ENCODE measurements around the gene MAGI1.

The MAGI1 gene

DNA sequence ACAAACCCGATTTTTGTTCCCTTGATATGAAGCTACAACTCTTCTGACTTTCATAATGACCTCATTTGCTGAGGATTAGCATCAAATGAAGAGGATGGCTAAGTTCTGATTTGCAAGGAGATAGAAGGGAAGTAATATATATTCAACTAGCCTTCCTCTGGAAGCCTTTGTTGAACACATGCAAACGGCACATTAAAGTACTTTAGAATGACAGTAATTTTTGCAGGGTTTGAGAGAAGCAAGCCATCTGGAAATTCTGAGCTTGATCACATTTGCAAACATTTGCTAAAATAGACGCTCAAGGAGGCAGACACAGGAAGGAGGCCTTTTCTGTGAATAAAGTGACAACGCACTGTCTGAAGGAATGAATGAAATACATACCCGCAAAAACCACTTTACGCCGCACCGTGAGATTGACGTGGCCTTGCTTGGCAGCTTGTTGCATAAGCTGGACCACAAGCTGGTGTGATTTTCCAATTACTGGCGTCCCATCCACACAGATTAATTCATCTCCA, 657.2 kb downstream of the MAGI1 start:
- no peak for DNase-seq

DNA sequence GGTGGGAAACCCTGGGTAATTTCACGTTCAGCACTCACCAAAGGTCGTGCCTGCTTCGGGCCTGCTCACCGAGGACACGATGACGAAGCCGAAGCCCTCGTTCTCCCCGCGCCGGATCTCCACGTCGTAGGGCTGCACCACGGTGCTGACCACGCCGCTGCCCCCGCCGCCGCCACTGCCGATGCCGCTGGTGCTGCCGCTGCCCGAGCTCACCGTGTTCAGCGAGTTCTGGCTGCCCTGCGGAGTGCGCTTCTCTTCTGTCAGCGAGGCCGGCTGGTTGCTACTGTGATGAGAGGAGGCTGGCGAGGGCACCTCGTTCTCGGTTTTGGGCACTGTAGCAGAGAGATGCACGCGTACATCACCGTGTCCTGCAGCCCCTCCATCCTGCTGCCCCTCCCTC, 659.5 kb downstream of the MAGI1 start:
- DNase-seq = no peak

DNA sequence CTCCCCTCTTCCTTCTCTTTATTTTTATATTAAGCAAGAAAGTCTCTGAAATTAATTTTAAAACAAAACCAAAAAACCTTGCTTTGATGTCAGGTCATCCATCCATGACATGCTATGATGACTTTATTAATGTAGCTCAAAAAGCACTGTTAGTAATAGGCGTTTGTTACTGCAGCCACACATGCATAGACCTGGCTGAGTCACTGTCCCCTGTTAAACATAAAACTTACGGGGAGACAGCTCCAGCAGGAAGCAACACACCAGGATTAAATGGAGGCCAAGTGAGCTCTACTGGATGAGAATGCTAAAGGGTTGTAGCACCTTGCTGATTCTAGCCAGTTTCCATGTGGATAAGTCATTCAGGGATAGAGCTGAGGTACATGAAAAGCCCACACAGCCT, 661.1 kb downstream of the MAGI1 start:
- DNase-seq = no peak

DNA sequence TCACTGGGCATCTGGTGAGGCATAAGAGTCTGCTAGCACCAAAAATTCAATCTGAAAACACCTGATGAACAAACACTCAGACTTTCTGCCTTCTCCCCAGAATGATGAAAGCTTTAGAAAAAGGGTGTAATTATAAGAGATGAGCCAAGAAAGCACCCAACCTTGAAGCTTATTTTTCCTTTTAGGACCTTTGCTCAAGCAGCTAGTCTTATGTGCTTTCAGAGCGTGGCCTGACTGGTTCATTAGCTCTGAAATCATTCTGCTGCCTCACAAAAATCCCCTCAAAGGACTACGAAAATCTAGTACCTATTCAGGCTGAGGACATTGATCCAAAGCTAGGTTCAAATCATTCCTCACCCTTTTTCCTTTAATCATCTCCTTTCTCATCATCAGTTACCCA, 662.3 kb downstream of the MAGI1 start:
- DNase-seq = no peak

DNA sequence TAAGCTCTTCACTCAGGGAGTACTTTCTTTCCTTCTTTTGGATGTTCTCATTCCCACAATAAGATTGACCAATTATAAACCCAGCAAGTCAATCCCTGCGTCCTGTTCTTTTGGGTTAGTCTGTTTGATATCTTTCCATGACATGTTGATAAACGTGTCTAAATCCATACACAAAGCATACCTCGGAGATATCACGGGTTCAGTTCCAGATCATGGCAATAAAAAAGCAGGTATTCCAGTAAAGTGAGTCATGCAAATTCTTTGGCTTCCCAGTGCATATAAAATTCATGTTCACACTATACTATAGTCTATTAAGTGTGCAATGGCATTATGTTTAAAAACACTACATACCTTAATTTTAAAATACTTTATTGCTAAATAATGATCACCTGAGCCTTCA, 667.7 kb downstream of the MAGI1 start:
- DNase-seq = no peak

DNA sequence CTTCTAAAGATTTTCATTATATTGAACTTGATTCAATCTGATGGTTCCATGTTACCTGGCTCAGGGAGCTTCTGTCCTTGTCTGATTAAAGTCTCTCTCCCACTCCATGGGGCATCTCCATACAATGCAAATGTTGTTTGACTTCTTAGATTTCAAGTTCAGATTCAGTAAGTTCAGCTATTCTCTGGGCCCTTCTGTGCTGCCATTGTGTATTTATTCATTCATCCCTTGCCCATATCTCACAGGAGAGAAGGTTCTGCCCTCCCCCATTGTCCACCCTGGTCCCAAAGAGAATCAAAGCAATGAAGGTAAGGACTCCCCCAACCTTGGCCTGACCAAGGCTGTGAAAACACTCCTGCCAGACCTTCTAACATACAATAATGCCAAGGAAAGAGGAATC, 669.9 kb downstream of the MAGI1 start:
- DNase-seq = no peak

DNA sequence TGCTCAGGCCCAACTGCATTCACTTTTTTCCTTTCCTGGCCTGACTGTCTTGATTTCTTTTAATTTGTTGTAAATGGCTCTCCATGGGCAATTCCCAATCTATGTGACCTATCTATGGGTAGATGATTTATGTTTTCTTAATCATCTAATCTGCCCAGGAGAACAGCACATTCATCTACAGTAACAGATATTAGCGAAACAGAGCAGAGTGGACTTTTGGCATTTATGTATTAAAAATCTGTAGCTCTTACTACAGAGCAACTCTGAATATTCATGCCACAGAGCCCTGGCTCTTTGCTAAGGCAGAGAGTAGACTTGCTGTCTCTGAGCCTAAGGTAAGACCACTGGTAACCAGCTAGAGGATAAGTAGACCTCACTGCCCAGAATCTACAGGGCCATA, 676.0 kb downstream of the MAGI1 start:
- no peak for DNase-seq

DNA sequence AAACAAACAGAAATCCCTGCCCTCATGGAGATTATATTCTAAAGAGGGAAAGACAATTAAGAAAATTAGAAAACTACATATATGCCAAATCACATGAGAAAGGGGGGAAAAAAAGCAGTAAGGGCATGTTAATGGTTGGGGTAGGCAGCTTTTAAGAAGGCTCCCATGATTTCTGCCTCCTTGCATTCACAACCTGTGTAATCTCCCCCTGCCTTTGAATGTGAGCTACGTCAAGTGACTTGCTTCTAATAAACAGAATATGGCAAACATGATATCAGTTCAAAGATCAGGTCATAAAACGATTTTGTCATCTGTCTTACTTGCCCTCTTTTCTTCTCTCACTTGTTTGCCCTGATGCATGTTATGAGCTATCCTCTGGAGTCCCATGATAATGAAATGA, 677.3 kb downstream of the MAGI1 start:
- no peak for DNase-seq

DNA sequence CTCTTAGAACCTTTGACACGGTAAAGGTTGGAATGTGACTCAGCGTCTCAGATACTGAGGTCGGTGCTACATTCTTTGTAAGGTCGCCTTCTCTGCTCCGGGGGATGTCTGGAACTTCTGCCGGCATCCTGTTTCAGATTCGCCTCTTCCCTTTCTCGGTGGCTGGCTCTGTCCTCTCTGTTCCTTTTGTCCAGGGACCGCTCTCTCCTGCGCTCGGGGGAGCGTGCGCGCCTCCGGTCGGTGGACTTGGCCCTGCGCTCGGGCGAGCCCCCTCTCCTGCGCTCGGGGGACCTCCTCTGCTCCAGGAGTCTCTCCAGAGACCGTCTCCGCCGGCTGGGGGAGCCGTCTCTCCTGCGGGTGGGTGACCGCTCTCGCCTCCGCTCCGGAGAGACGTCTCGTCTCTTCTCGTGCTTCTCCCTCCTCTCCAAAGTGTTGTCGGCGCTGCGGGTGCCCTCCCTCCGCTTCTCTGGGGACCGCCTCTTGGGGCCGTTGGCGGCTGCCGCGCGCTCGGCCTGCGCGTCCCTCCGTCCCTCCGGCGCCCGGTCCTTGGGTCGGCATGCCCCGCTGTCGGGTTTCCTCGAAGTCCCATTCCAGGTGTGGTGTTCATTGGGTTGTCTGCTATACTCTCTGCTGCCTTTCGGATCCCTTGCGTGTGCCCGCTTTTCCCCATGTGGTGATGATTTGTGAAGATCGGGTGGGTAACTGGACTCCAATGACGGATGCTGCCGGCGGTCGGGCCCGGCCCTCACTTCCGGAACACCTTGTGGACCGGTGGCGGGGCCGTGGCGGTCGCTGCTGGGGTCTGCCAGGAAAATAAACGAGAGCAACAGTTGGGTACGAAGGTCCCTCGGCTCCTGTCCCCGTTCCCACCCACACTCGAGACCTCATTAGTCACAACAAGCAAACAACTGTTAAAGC, 682.1 kb downstream of the MAGI1 start:
- DNase-seq = no peak

DNA sequence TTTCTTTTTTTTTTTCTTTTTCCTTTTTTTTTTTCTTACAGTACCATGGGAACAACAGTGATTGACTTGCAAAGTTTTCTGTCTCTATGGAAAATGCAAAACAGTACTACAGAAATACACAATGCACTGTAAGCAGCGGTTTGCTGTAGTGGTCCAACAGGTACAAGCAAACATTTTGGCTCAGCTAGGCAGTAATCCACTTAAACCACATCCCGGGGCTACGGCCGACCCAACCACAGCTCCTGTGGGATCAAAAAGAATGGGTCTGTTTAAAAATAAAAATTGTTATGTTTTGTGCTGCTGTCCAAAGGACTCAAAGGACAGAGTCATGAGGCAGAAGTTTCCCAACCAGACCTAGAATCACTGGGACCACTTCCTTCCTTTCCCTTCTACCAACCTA, 683.8 kb downstream of the MAGI1 start:
- DNase-seq = no peak

DNA sequence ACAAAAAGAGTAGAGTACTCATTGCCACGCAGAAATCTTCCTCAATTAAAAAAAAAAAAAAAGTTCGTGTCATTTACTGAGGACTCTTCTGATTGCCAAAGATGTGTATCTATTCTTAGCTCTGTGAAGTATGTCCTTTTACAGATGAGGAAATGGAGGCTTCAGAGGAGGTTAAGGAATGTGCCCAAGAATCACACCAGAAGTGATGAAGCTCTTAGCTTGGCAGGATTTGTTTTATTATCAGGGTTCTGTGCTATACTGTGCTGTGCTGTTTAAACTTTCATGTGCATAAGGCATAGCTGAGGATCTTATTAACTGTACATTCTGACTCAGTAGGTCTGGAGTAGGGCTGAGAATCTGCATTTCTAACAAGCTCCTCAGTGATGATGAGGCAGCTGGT, 685.8 kb downstream of the MAGI1 start:
- DNase-seq = no peak

DNA sequence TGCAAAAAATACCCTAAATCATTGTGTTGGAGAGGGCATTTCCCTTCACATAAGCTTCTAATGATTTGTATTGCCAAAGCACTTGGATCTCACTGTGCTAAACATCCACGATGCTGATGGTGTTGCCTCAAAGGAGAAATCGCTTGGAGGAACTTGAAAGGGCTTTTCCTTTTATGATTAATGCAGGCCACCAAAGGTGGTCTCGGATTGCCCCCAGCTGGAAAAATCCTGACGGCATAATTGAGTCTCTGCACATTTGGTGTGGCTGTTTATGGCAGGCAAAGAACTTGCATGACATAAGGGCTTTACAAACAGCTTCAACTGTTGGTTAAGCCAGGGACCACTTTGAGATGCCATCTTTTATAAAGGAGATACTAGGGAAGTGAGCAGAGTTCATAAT, 687.0 kb downstream of the MAGI1 start:
- DNase-seq = no peak

DNA sequence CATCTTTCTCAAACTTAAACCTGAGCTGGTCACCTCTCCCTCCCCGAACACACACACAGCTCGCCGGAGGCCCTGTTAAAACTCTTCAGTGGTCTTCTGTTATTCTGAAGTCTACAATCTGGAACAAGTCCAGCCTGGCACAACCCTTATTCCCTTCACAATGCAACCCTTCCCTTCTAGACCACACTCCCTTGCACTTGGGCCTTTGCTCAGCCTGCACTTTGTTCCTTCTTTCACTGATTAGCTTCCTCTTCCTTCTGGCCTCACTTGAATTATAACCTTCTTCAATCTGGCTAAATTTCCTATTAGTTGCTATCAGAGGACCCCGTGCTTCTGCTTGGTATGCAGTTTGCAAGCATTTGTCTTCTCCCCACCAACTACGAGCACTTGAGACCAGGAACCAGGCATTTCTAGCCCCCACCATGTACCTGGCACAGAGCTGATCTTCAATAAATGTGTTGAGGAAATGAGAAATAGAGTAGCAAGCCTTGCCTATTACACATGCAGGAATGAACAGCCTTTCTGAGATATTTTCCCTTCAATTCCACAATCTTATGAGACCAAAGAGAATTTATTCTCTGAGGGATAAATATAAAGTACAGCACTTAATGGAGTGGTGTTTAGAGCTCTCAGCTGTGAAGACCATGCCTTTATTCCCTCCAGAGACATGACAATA, 687.8 kb downstream of the MAGI1 start:
- DNase-seq = no peak

DNA sequence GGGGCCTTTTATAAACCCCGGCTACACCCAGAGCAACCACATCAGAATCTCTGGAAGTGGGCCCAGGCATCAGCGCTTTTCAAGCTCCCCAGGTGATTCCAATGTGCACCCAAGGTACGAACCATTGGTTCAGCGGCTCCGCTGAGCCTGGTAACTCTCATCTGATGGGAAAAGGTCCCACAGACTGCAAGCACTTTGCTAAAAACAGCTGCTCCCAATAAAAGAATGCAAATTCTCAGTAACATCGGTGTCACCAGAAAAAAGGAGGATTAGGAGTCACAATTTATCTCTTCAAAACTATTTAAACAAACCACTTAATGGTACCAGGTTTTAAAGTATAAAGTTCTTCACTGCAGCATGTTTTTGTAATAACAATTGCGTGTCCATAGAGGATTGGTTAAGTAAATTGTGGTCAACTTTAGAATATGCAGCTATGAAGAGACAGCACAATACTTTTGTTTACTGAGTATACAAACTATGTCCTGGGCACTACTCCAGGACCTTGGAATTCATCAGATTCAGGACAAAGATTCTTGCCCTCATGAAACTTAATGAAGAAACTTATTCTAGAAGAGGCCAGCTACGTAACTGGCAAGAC, 690.2 kb downstream of the MAGI1 start:
- DNase-seq = no peak

DNA sequence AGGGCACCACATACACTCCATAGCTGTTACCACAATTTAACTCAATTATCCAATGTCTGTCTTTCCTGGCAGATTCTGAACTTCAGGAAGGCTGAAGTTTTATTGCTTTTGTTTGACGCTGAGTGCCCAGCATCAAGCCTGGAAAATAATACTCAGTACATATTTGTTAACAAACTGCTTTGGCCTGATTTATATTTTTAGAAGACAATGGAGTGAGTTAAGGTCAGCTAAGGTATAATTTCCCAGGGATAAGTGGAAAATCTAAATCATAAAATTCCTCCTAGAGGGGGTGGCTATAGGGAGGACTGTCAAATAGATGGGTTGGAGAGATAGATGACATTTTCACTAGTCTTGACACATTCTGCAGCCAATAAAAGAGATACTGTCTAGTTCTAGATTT, 691.6 kb downstream of the MAGI1 start:
- no peak for DNase-seq

DNA sequence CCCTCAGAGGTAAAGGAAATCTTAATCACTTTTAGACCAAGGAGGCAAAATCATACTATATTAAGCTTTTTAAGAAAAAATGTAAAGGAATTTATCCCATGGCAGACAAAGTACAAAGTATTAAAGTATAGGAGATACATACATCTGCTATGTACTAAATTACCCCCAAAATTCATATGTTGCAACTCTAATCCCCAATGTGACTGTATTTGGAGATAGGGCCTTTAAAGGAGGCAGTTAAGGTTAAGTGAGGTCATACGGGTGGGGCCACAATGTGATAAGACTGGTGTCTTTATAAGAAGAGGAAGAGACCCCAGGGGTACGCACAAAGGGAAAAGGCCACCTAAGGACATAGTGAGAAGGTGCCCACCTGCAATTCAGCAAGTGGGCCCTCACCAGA, 693.9 kb downstream of the MAGI1 start:
- no peak for DNase-seq

DNA sequence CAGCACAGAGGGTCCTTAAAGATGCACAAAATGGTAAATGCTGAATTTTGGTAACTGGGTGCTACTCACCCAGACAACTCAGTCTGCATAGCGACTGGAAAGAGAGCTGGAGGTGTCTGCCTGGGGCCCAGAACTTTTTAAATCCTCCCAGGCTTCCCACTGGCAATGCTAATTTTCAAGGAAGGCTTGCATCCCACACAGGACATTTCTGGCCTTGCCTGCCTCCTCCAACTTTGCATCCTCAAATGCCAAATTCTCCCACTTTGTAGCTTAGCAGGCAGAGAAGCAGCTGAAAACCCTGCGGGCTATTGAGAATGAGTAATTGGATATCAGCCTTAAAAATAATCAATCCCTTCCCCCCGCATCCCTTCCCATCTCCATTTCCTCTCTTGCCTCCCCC, 694.3 kb downstream of the MAGI1 start:
- DNase-seq = no peak

DNA sequence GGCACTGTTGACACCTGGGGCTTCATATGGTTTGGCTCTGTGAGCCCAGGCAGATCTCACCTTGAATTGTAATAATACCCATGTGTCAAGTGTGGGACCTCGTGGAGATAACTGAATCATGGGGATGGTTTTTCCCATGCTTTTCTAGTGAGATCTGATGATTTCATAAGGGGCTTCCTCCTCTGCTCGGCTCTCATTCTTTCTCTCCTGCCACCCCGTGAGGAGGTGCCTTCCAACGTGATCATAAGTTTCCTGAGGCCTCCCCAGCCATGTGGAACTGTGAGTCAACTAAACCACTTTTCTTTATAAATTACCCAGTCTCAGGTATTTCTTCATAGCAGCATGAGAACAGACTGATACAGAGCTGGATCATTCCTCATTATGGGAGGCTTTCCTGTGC, 695.0 kb downstream of the MAGI1 start:
- DNase-seq = no peak

DNA sequence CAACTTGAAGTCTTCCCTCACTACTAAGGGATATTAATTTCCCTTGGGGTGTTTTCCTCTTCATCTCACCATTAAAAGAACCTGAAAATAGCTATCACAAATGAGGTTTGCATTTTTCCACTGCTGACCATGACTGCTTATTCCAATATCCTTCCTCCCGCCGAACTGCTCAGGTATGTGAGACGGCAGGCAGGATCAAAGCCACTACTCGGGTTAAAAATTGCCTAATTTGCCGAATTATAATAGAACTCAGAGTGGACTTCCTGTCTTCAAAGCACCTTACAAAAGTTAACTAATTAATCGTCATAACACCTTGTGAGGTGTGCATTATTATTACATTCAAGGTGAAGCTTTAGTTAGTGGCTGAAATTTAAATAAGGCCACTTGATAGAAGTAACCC, 695.7 kb downstream of the MAGI1 start:
- DNase-seq = no peak

DNA sequence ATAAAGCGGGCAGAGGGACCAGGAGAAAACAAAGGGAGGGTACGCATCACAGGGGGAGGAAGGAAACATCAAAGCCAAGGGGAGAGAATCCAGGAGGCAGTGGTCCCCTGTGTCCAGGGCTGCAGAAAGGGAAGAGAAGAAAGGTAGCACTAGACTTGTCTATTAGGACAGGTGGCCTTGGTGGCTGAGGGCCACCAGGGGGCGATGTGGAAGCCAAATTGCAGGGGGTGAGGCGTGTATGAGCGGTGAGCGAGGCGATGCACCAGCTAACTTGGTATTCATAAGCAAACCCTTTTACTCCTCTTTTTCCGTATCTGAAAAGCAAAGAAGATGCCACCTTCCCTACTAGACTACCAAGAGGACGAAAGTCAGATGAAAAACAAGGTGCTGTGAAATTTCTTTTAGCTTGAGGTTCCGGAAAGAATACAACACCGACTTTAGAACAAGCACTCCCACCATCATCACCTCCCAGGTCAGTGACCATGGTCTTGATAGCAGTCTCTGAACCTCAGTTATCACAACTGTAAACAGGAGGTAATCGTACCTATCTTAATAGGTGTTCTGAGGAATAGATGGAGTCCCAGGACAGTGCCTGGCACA, 696.5 kb downstream of the MAGI1 start:
- no peak for DNase-seq

DNA sequence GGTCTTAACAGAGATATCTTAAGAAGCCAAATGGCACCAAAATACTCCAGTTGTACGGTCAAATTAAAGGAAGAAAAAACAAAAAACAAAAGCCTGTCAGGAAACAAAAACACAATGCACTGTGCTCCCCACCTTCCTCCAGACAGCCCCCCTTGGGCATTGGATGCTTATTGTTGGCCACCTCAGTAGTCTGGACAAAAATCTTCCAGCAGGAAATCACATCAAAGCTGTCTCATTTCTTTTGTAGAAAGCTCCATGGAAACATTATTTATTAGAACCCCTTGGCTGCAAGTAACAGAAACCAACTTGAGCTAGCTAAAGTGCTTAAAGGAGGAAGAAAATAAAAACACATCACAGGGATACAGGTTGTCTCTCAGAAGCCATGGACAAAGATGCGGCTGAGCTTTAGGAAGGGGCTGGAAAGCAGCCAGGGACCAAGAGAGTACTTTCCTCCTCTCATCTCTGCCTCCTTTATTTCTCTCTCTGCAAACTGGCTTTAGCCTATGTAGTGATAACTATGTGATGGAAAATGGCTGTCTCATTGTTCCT, 699.5 kb downstream of the MAGI1 start:
- no peak for DNase-seq

DNA sequence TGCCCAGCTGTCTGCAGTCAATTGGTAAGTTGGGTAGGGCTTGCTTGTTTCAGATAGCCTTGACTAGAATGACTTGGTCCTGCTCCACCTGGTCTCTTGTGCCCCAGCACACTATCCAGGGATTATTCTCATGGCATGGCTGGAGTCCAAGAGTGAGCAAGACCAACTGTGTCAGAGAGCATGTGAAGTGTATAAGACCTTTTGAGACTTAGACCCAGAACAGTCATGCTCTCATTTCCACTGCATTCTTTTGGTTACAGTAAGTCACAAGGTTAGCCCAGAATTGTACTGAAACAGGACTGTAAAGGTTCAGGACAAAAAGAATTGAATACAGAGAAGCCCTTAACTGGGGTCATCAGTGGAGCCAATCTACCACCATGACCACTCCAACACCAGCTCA, 700.1 kb downstream of the MAGI1 start:
- DNase-seq = no peak

DNA sequence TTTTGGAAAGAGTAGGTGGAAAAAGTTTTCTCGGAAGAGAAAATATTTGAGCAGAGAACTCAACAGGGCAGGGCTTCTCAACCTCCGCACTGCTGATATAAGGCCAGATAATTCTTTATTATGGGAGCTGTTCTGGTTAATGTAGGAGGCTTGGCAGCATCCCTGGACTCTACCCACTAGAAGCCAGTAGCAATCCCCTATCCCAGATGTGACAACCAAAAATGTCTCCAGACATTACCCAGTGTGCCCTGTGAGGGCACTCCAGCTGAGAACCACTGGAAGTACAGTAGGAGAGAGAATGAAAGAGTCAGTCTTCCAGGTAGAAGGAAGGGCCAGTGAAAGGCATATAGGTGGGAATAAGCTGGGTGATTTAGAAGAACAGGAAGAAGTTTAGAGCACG, 703.1 kb downstream of the MAGI1 start:
- no peak for DNase-seq

All from NCI-H1105 treated with DMSO at 0.1 percent for 48 hours (cell line).